ENCODE measurements around the gene STOML1. TPM values are rescaled to one million over a fixed set of nuclear protein-coding genes. Genes with fewer than 3 reads are reported as not detected.

The STOML1 gene
- total and polyA plus RNA-seq, 10 donors = 8.2 to 15.2 (median 10.0) TPM

DNA sequence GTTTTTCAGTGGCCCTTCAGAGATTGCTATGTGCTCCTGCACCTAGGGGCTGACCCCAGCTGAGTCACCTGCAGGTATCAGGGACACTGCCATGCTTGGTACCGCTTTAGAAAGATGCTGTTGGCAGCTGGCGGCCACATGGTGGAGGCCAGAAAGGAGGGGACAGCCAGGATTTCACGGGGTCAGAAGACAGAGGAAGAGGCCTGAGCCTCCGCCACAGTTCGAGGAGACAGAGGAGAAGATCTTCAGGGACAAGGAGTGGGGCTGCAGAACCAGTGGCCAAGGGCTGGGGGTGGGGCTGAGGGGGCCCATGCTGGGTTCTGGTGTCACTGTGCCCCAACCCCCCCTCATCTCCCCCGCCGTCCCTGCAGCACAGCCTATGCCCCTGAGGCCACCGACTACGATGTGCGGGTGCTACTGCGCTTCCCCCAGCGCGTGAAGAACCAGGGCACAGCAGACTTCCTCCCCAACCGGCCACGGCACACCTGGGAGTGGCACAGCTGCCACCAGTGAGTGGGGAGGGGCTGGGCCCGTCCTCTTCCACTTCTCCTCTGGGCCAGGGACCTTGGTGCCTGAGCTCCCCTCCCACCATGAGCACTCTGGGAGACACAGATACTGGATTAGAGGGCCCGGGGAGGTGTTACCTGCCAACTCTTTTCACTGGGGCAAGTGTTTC, 45.9 kb downstream of the STOML1 start:
- DNase-seq = peak; percentile 71
- no peak overlapping the region for H3K27ac ChIP-seq

GRCh38 chr15:73945130-73945508, 47.0 kb downstream of the STOML1 start:
- H3K36me3 ChIP-seq = no peaks in the 10 kb centered on the region
- H3K4me3 ChIP-seq = no peak overlapping the region
- H3K27ac ChIP-seq = peak overlapping the region in 2 of 8 donors; percentile 7 to 16
- H3K9me3 ChIP-seq = no peaks in the 10 kb centered on the region
- H3K27me3 ChIP-seq (replicated peaks in 1 of 7) = no peaks in the 10 kb centered on the region
- no peak for DNase-seq
- H3K4me1 ChIP-seq = peaks cover 3 to 49% (median 33%) of the 10 kb centered on the region in 6 donors
- TF ChIP-seq POLR2A (IDR thresholded peaks at IDR 0.05) (no peak), POLR2AphosphoS5 (IDR thresholded peaks at IDR 0.05) (no peak)
- TF ChIP-seq, protein P1, sequence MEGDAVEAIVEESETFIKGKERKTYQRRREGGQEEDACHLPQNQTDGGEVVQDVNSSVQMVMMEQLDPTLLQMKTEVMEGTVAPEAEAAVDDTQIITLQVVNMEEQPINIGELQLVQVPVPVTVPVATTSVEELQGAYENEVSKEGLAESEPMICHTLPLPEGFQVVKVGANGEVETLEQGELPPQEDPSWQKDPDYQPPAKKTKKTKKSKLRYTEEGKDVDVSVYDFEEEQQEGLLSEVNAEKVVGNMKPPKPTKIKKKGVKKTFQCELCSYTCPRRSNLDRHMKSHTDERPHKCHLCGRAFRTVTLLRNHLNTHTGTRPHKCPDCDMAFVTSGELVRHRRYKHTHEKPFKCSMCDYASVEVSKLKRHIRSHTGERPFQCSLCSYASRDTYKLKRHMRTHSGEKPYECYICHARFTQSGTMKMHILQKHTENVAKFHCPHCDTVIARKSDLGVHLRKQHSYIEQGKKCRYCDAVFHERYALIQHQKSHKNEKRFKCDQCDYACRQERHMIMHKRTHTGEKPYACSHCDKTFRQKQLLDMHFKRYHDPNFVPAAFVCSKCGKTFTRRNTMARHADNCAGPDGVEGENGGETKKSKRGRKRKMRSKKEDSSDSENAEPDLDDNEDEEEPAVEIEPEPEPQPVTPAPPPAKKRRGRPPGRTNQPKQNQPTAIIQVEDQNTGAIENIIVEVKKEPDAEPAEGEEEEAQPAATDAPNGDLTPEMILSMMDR (IDR thresholded peaks at IDR 0.05 in 8 of 11, conservative IDR thresholded peaks at IDR 0.05 in 3 of 11) = no peak
- WGBS, 5 donors = 70 to 81% (median 76%) methylated on average over 4 of the region's 4 CpGs
- intact Hi-C loops (cut with DNase I; ENCODE audit: low total_unique reads) = no loop called here

More for the DNA sequence above, 45.9 kb downstream of the STOML1 start:
- Histone ChIP-seq H3K27me3 (replicated peaks in 1 of 7) (no peaks in the 10 kb centered on the region), H3K4me1 (peaks cover 7 to 47% (median 31%) of the 10 kb centered on the region in 6 donors), H3K4me3 (no peak overlapping the region), H3K36me3 (no peaks in the 10 kb centered on the region), H3K9me3 (no peaks in the 10 kb centered on the region)
- intact Hi-C loops (cut with DNase I; ENCODE audit: low total_unique reads) = no loop called here
- WGBS, 5 donors = 46 to 65% (median 47%) methylated on average over 10 to 17 of the region's 17 CpGs
- no peak for TF ChIP-seq POLR2A (IDR thresholded peaks at IDR 0.05)
- TF ChIP-seq, protein P1 (IDR thresholded peaks at IDR 0.05 in 8 of 11, conservative IDR thresholded peaks at IDR 0.05 in 3 of 11) = no peak
- no peak for TF ChIP-seq POLR2AphosphoS5 (IDR thresholded peaks at IDR 0.05)

GRCh38 chr15:73944161-73945129, 47.6 kb downstream of the STOML1 start:
- TF ChIP-seq, protein P1 (IDR thresholded peaks at IDR 0.05 in 8 of 11, conservative IDR thresholded peaks at IDR 0.05 in 3 of 11) = no peak
- no peak for TF ChIP-seq POLR2A (IDR thresholded peaks at IDR 0.05)
- no peak for TF ChIP-seq POLR2AphosphoS5 (IDR thresholded peaks at IDR 0.05)
- Histone ChIP-seq H3K4me1 (peaks cover 3 to 53% (median 34%) of the 10 kb centered on the region in 6 donors), H3K36me3 (no peaks in the 10 kb centered on the region), H3K4me3 (no peak overlapping the region), H3K9me3 (no peaks in the 10 kb centered on the region), H3K27me3 (replicated peaks in 1 of 7) (no peaks in the 10 kb centered on the region), H3K27ac (peak overlapping the region in 2 of 8 donors; percentile 7 to 16)
- WGBS, 5 donors = 62 to 73% (median 67%) methylated on average over 13 of the region's 13 CpGs
- DNase-seq = peak; percentile 61
- intact Hi-C loops (cut with DNase I; ENCODE audit: low total_unique reads) = no loop called here

Measured in spleen (tissue), 11 donors.